Hematopoietic multipotent progenitor cell (in vitro differentiated cells): ENCODE data around the gene TRPT1. TPM values are rescaled to one million over a fixed set of nuclear protein-coding genes. Genes with fewer than 3 reads are reported as not detected.

ENCODE experiments used
- DNase-seq, 3 donors: peaks; one replicate each; pipeline ENCODE4 v3.0.0-alpha.2; 2011 to 2015; ENCODE audit warnings: low read depth in 2 of 3, low spot score in 2 of 3
- total RNA-seq: library from RNA; depleted of rRNA; stranded (reverse); fragments of >200 nt; gene quantifications from one replicate; pipeline ENCODE4 v1.2.3, GENCODE V29; 2012

Gene TRPT1
- 33.1 TPM for total RNA-seq

DNA sequence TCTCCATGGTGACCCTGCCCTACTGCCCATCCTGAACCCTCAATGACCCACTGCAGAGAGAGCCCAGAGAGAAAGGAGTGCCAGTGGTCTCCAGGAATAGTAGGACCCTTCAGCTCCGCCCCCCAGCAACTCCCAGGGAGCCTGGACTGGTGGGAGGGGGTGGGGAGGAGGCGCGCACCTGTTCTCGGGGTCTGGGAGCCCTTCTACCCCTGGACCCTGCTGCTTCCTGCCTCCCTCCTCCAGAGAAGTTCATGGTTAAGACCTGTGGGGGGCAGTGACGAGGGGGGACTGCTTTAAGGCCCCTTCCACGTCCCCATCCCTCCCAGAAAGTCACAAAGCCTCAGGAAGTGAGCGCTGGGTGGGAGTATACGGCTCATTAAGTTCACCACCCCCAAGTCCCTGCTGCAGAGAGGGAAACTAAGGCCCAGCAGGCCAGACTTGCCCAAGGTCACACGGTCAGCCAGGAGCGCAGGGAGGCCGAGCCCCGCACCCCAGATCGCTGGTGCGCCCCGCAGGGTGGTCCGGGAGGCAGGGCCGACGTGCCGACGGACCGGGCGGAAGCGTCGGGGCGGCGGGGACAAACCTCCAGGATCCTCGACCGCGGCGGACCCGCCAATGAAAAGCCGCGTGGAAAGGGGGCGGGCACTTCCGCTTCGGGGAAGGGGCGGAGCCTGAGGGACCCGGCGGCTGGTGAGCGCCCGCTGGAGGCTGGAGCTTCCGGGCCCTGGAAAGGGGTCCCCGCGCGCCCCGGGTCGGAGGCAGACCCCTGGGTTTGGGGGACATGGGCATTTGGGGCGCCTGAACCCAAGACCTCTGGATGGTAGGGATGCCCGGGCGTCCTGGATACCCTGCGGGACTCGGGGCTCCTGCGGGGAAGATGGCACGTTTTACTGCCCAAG lies at the start of gene TRPT1, which contains the start of gene NUDT22:
Gene TRPT1 (minus strand): TSS at position 579 of the 899 bp plus-strand sequence. CDS start 326 bp downstream, at position 253.
Gene NUDT22 (plus strand): TSS at position 667 of the 899 bp plus-strand sequence. CDS start 379 bp downstream, outside the sequence.
- peak in 2 of 3 donors; percentile 85 to 88 for DNase-seq

- DNase-seq = no peak
Measured at GRCh38 chr11:64275031-64275800, 49.2 kb upstream of the TRPT1 start.

DNA sequence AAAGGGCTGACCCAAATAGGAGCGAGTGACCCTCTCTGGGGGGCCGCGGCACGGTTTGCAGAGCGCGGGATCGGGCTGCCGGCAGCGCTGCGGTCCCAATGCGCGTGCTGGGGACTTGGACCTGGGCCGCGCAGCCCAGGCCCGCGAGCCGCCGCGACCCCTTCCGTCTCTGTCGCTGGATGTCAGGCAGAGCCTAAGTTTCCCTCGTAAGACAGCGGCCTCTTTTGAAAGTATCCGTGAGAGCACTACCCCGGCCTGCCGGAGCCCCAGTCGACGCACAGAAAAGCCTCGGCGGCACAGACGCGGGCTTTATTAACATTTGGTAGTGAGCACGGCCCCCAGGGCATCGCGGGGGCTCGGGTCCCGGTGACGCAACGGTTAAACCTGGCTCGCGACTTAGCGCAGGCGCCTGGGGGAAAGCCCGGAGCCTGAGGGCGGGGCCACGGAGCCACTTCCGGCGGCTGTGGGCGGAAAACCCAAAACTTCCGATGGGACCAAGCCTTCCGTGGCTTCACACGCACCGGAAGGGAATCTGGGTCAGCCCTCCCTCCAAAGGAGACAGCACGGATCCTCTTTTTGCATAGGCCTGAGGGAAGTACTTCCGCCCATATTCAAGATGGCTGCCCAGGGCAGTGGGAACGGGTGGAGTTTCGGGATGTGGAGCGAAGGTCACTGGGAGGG lies 43.7 kb upstream of the TRPT1 start:
- DNase-seq = peak; percentile 91 to 98 (median 97)

DNA sequence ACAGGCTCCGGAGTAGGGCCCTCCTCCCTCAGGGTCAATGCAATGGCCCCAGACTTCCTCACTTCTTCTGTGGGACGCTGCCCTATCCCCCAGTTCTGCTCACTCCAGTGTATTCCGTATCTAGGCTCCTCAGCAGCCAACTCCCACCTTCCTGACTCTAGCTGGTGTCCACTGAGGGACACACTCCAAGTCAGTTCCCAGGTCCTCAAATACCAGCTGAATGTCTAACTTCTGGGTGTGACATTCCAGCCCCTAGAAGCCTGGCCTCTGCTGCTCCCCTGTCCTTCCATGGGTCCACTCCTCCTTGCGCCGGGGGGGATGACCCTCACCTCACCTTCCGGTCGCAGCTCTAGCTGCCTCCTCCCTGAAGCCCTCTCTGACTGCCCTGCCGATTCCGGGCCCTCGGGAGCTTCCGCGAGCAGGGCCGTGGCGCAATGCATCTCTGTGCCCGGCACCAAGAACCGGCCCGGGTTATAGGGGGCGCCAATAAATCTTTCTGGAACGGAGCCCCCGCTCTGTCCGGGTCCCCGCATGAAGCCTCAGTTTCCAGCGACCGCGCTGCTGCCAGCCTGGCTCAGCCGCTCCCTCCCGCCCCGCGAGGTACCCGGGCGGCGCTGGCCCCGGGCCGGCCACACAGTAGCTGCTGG lies 43.0 kb upstream of the TRPT1 start:
- DNase-seq = no peak

- no peak for DNase-seq
Measured at GRCh38 chr11:64268025-64268892, 42.3 kb upstream of the TRPT1 start.

GRCh38 chr11:64267207-64267945 lies 41.4 kb upstream of the TRPT1 start:
- DNase-seq = no peak

DNA sequence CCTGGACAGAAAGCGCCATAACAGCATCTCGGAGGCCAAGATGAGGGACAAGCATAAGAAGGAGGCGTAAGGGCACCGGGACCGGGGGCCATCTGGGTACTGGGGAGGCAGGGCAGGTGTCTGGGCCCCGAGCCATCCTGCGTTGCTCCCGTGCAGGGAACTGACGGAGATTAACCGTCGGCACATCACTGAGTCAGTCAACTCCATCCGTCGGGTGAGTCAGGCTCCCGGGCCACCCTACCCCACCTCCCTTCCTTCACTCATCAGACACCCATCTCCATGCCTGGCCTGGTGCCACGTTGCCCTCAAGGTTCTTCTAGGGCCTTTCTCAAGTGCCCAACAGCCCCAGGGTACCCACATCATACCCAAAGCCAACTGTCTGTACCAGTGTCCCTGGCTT lies 40.4 kb upstream of the TRPT1 start:
- no peak for DNase-seq

DNA sequence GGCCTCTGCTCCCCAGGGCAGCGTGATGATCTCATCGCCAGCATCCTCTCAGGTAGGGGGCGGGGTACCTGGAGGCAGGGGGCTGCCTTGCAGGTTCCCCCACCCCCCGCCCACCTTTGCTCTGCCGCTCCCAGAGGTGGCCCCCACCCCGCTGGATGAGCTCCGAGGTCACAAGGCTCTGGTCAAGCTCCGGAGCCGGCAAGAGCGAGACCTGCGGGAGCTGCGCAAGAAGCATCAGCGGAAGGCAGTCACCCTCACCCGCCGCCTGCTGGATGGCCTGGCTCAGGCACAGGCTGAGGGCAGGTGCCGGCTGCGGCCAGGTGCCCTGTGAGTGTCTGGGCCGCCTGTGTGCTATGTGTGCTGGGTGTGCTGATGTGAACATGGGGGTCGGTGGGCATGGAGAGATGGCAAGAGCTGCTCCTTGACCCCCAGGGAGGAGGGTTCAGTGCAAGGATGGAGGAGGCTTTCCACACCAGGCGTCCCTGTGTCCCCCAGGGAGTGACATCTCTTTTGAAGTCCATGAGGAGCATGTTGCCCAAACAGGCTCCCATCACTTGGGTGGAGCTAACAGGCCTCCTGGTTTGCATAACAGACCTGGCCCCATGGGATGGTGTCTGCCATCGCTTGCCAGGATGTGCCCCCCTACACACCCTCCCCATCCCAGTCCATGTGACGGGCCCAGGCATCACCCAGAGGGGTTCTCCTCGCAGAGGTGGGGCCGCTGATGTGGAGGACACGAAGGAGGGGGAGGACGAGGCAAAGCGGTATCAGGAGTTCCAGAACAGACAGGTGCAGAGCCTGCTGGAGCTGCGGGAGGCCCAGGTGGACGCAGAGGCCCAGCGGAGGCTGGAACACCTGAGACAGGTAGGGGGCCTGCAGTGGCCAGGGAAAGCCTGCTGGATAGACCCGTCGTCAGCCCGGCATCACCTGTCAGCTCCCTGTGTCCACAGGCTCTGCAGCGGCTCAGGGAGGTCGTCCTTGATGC lies 39.5 kb upstream of the TRPT1 start:
- DNase-seq = no peak

GRCh38 chr11:64264371-64264852 lies 38.4 kb upstream of the TRPT1 start:
- no peak for DNase-seq

DNA sequence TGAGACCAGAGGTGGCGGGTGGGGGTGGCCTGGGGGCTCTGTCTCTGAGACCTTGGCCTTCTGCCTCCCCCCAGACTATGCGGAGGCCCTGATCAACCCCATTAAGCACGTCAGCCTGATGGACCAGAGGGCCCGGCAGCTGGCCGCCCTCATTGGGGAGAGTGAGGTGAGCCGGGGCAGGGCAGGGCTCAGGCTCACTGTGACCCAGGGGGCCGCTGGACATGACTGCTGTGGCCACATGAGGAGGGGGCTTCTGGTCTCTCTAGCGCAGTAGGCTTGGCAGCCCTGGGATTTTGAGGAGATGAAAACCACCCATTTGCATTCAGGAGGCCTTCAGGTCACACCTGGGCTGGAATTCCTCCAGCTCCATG lies 37.9 kb upstream of the TRPT1 start:
- no peak for DNase-seq

GRCh38 chr11:64263021-64263946 lies 37.3 kb upstream of the TRPT1 start:
- no peak for DNase-seq

- no peak for DNase-seq
Measured at GRCh38 chr11:64262271-64263002, 36.5 kb upstream of the TRPT1 start.

DNA sequence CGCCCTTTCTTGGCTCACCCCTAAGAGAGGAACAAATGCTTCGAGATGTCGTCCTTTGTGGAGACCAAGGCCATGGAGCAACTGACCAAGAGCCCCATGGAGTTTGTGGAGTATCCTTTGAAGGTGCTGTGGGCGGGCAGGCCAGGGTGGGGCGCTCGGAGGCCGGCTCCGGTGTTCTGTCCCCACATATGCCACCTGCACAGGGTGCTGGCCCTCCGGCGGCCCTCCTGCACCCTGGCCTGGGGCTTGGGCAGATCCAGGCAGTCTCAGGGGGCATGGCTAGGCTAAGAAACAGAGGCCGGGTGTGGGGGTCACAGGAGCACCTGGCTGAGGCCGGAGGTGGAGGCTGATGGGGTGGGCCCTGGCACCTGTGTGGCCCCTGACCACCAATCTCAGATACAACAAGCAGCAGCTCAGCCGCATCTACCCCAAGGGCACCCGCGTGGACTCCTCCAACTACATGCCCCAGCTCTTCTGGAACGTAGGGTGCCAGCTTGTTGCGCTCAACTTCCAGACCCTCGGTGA lies 35.6 kb upstream of the TRPT1 start:
- no peak for DNase-seq

- no peak for DNase-seq
Measured at GRCh38 chr11:64260147-64260708, 34.2 kb upstream of the TRPT1 start.

DNA sequence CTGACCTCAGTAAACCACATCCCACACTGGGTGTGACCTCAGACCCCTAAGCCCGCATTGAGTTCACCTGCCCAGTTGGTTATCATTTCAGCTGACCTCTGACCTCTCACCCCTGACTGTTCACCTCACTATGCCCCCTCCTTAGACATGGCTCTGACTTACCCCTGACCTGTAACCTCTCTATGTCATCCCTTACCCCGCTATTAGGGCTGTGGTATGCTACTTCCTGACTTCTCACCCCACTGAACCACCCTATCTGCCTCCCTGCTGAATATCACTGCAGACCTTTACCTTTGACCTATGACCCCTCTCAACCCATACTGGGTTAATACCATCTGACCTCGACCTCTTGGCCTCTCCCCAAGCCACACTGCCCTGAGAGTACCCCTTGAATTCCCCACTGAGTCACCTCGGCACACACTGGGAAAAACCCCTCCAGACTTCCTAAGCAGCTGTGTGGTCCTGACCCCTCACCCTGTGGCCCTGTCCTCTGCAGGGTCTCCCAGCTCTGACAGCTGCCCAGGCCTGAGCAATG lies 33.6 kb upstream of the TRPT1 start:
- DNase-seq = no peak
